ENCODE results near the gene NOX3.

The NOX3 gene

DNA sequence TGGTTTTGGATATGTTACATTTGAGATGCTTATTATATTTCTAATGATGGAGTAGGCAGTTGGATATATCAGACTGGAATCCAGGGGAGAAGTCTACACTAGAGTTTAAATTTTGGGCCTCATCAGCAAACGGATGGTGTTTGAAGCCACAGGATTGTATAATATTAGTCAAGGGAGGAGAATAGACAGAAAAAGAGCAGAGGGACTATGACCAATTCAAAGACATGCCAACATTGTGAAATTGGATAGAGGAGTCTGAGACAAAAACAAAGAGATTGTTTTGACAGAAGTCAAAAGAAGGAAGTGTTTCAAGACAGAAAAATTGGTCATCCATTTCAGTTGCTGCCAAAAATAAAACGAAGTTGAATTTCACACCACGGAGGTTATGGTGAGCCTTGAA is 66.5 kb downstream of the NOX3 start:
- TF ChIP-seq, protein P1, sequence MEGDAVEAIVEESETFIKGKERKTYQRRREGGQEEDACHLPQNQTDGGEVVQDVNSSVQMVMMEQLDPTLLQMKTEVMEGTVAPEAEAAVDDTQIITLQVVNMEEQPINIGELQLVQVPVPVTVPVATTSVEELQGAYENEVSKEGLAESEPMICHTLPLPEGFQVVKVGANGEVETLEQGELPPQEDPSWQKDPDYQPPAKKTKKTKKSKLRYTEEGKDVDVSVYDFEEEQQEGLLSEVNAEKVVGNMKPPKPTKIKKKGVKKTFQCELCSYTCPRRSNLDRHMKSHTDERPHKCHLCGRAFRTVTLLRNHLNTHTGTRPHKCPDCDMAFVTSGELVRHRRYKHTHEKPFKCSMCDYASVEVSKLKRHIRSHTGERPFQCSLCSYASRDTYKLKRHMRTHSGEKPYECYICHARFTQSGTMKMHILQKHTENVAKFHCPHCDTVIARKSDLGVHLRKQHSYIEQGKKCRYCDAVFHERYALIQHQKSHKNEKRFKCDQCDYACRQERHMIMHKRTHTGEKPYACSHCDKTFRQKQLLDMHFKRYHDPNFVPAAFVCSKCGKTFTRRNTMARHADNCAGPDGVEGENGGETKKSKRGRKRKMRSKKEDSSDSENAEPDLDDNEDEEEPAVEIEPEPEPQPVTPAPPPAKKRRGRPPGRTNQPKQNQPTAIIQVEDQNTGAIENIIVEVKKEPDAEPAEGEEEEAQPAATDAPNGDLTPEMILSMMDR (IDR thresholded peaks at IDR 0.05; ENCODE audit: borderline replicate concordance, control extremely low read depth, extremely low read depth, insufficient read depth, missing control alignments) = no peak
- DNase-seq (ENCODE audit: low spot score) = no peak
- in situ Hi-C loops (cut with MboI; ENCODE audit: low sequenced_read_pairs, unreplicated experiment) = no loop called here

DNA sequence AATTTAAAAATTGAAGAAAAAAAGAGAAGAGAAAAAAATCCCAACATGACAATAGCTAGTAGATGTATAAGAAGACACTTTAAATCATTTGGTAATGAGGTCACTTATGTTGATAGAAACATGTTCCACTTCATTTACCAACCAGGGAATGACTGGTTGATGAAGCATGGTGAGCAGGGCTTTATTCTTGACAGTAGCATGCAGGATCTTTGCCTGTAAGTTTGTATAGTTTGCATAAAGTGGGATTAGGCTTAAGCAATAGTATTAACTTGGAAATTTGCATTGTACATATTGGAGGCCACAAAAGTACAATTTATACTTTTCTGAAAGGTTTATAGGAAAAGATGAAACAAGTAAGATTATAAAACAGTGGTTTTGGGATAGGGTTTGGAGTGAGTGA is 67.0 kb downstream of the NOX3 start:
- TF ChIP-seq, protein P1 (IDR thresholded peaks at IDR 0.05; ENCODE audit: borderline replicate concordance, control extremely low read depth, extremely low read depth, insufficient read depth, missing control alignments) = no peak
- DNase-seq (ENCODE audit: low spot score) = no peak
- in situ Hi-C loops (cut with MboI; ENCODE audit: low sequenced_read_pairs, unreplicated experiment) = no loop called here

DNA sequence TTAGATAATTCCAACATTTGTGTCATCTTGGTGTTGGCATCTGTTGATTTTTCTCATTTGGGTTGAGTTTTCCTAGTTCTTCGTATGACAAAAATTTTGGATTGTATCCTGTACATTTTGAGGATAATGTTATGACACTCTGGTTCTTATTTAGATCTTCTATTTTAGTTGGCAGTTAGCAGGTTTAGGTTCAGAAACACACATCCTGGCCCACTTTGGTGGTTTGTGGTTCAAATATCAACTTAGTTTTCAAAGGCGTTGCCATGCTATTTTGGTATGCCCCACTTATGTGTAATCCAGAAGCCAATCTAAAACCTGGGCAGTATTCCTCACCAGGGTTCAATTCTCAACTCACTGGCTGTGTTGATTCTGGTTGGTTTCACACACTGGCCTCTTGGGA is 68.2 kb downstream of the NOX3 start:
- in situ Hi-C loops (cut with MboI; ENCODE audit: low sequenced_read_pairs, unreplicated experiment) = no loop called here
- no peak for DNase-seq (ENCODE audit: low spot score)
- TF ChIP-seq, protein P1 (IDR thresholded peaks at IDR 0.05; ENCODE audit: borderline replicate concordance, control extremely low read depth, extremely low read depth, insufficient read depth, missing control alignments) = no peak

DNA sequence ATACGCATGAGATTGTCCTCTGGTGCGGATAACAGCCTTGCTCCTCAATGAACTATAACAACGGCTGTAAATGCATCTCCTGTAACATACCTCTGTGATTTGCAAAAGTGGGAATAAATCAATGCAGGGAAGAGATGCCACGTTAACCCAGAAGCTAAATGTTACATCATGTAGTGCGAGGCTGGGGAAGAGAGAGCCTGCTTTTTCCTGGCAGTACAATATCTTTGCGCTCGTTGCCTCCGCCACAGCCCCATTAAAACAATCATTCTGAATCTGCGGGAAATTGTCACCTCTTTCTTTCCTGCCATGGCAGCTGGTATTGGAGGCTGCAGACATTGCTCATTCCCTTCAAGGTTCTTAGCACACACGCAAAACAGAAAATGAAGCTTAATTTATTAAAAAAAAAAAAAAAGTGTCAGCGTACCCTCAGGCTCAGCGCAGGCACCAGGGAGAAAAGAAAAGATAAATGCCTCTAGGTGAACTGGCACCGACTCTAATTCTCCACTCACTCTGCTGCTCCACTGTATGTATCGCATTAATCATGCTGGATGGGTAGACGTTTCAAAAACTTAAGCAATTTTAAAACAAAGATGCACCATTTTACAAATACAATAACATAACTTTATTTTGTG is 71.2 kb downstream of the NOX3 start:
- no peak for DNase-seq (ENCODE audit: low spot score)
- TF ChIP-seq, protein P1 (IDR thresholded peaks at IDR 0.05; ENCODE audit: borderline replicate concordance, control extremely low read depth, extremely low read depth, insufficient read depth, missing control alignments) = no peak
- in situ Hi-C loops (cut with MboI; ENCODE audit: low sequenced_read_pairs, unreplicated experiment) = no loop called here

DNA sequence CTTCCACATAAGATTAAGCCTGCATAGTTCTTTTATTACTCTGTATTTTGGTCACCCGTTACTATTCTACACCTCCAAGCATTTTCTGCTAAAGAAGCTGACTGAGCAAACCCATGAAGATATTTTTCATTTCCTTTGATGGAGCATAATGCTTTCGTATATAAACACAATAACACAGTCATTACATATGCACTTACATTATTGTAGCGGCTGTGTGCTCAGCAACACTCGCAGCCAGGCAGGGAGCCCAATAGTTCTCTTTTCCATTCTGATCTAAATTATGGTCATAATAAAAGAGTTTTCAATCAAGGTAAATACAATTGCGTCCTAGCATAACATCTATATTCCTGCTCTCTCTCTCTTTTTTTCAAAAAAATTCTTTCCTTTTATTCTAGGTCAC is 71.7 kb downstream of the NOX3 start:
- in situ Hi-C loops (cut with MboI; ENCODE audit: low sequenced_read_pairs, unreplicated experiment) = no loop called here
- TF ChIP-seq, protein P1 (IDR thresholded peaks at IDR 0.05; ENCODE audit: borderline replicate concordance, control extremely low read depth, extremely low read depth, insufficient read depth, missing control alignments) = no peak
- no peak for DNase-seq (ENCODE audit: low spot score)

DNA sequence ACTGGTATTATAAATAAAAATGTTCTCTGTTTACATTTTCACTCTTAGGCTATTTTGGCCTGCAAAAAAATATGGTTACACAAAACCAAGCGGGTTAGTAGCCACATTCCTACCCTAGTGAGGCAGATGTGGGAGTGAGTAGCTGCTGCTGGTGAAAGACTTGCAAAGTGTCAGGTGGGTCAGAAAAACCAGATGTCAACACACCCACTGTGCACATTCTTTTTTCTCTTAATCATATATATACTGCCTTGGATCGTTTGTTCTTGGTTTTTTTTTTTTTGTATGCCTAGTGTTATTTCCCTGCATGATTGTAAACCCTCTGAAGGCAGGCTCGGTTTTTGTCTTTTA is 73.3 kb downstream of the NOX3 start:
- DNase-seq (ENCODE audit: low spot score) = no peak
- TF ChIP-seq, protein P1 (IDR thresholded peaks at IDR 0.05; ENCODE audit: borderline replicate concordance, control extremely low read depth, extremely low read depth, insufficient read depth, missing control alignments) = no peak
- in situ Hi-C loops (cut with MboI; ENCODE audit: low sequenced_read_pairs, unreplicated experiment) = no loop called here
